ENCODE results near the gene CDCA5.

CDCA5 gene

DNA sequence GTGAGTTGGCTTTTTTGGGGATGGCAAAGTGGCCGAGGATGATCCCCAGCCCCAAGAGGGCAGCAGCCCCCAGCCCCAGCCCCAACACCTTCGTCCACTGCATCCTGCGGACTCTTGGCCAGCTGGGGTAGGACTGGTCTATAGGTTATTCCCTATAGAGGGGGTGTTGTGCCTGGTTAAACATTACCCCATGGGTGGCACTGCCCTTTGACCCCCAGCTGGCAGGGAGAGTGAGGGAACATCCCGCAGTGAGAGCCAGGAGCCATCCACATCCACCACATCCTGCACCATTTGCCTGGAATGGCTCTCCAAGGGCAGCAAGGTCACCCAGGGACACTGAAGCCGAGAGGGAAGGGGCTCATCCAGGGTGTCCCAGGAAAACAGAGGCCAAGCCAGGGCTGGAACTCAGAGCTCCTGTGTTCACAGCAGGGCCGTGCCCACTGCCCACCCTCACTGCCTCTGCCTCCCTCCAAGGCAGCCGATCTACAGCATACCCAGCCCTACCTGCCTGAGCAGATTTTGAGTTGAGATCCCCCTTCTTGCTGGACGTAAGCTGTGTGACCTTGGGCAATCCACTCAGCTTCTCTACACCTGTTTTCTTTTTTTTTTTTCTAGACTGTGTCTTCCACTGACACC, 25.3 kb downstream of the CDCA5 start, which contains the start of gene NAALADL1:
Gene NAALADL1, minus strand, starts transcription at position 135 of the 636 bp plus-strand sequence. Its CDS starts 32 bp downstream, at position 103.
- Histone ChIP-seq H3K9ac (ENCODE audit: low read depth, low read length, poor library complexity, severe bottlenecking) (no peak within 1 kb of the TSS), H3K9me3 (ENCODE audit: insufficient read depth, low read depth, low read length) (no peaks in the 10 kb centered on the region), H3K27me3 (ENCODE audit: insufficient read depth, low read length, poor library complexity, severe bottlenecking) (no peaks in the 10 kb centered on the region), H4K20me1 (ENCODE audit: insufficient read depth, low read length, poor library complexity, severe bottlenecking) (no peaks in the 10 kb centered on the region), H3K4me2 (ENCODE audit: low read depth, low read length, poor library complexity, severe bottlenecking) (no peak within 1 kb of the TSS), H3K79me2 (ENCODE audit: insufficient read depth, low read length) (no peaks in the 10 kb centered on the region), H3F3A (ENCODE audit: low read depth) (no peaks in the 10 kb centered on the region), H2AFZ (ENCODE audit: low read length) (no peak within 1 kb of the TSS), H3K36me3 (ENCODE audit: insufficient read depth, low read length) (no peaks in the 10 kb centered on the region), H3K4me1 (ENCODE audit: insufficient read depth, low read length, poor library complexity, severe bottlenecking) (peaks cover 5% of the 10 kb centered on the region), H3K4me3 (ENCODE audit: low read length, poor library complexity, severe bottlenecking) (no peak within 1 kb of the TSS), H3K9me2 (replicated peaks; ENCODE audit: low read depth, low read length) (no peaks in the 10 kb centered on the region)
- TF ChIP-seq EZH2phosphoT487 (IDR thresholded peaks at IDR 0.05; ENCODE audit: borderline replicate concordance), result no peak
- TF ChIP-seq, protein P1, sequence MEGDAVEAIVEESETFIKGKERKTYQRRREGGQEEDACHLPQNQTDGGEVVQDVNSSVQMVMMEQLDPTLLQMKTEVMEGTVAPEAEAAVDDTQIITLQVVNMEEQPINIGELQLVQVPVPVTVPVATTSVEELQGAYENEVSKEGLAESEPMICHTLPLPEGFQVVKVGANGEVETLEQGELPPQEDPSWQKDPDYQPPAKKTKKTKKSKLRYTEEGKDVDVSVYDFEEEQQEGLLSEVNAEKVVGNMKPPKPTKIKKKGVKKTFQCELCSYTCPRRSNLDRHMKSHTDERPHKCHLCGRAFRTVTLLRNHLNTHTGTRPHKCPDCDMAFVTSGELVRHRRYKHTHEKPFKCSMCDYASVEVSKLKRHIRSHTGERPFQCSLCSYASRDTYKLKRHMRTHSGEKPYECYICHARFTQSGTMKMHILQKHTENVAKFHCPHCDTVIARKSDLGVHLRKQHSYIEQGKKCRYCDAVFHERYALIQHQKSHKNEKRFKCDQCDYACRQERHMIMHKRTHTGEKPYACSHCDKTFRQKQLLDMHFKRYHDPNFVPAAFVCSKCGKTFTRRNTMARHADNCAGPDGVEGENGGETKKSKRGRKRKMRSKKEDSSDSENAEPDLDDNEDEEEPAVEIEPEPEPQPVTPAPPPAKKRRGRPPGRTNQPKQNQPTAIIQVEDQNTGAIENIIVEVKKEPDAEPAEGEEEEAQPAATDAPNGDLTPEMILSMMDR (conservative IDR thresholded peaks at IDR 0.05; ENCODE audit: low read length), result no peak

DNA sequence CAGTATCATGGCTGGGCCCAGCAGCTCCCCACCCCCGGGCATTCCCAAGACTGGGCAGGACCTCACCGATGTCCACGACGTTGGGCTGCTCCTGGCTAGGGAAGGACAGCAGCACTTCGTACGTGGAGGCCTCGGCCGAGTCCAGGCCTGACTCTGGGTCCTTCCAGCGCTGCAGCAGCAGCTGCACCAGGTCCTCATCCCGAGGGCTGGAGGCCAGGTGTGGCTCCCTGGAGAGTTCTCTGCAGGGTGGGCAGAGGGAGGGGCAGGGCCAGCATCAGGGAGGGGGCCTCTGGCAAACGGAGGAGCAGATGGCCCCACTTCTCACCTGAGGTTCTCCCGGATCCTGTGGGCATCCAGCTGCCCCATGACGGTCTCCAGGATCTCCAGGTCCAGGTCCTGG, 25.8 kb downstream of the CDCA5 start:
- H3F3A ChIP-seq (ENCODE audit: low read depth), result no peaks in the 10 kb centered on the region
- H3K27me3 ChIP-seq (ENCODE audit: insufficient read depth, low read length, poor library complexity, severe bottlenecking), result no peaks in the 10 kb centered on the region
- no peaks in the 10 kb centered on the region for H3K36me3 ChIP-seq (ENCODE audit: insufficient read depth, low read length)
- no peak overlapping the region for H3K4me2 ChIP-seq (ENCODE audit: low read depth, low read length, poor library complexity, severe bottlenecking)
- H3K9ac ChIP-seq (ENCODE audit: low read depth, low read length, poor library complexity, severe bottlenecking), result no peak overlapping the region
- H3K9me2 ChIP-seq (replicated peaks; ENCODE audit: low read depth, low read length), result no peaks in the 10 kb centered on the region
- H3K9me3 ChIP-seq (ENCODE audit: insufficient read depth, low read depth, low read length), result no peaks in the 10 kb centered on the region
- no peaks in the 10 kb centered on the region for H4K20me1 ChIP-seq (ENCODE audit: insufficient read depth, low read length, poor library complexity, severe bottlenecking)
- no peaks in the 10 kb centered on the region for H3K79me2 ChIP-seq (ENCODE audit: insufficient read depth, low read length)
- H2AFZ ChIP-seq (ENCODE audit: low read length), result no peak overlapping the region
- H3K4me3 ChIP-seq (ENCODE audit: low read length, poor library complexity, severe bottlenecking), result no peak overlapping the region
- peaks cover 5% of the 10 kb centered on the region for H3K4me1 ChIP-seq (ENCODE audit: insufficient read depth, low read length, poor library complexity, severe bottlenecking)
- TF ChIP-seq, protein P1 (conservative IDR thresholded peaks at IDR 0.05; ENCODE audit: low read length), result no peak
- TF ChIP-seq EZH2phosphoT487 (IDR thresholded peaks at IDR 0.05; ENCODE audit: borderline replicate concordance), result no peak

DNA sequence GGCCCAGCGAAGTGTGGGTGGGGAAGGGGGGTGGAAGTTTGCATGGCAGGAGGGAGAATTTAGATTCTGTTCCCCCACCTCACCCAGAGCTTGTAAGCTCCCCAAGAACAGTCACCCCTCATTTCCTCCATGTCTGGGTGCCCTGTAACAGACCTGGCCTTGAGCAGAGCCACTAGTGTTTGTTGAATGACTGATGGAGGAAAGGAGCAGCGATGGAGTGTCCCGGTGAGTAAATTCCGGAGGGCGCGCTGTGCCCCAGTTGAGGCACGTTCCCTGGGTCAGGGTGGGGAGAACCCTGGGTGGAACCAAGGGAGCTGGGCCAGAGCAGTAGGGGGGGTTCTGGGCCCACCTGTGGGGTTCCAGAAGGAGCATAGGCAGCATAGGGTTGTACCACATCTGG, 26.3 kb downstream of the CDCA5 start:
- Histone ChIP-seq H2AFZ (ENCODE audit: low read length) (no peak overlapping the region), H3K4me2 (ENCODE audit: low read depth, low read length, poor library complexity, severe bottlenecking) (no peak overlapping the region), H3K27me3 (ENCODE audit: insufficient read depth, low read length, poor library complexity, severe bottlenecking) (no peaks in the 10 kb centered on the region), H3K9me3 (ENCODE audit: insufficient read depth, low read depth, low read length) (no peaks in the 10 kb centered on the region), H3K9ac (ENCODE audit: low read depth, low read length, poor library complexity, severe bottlenecking) (no peak overlapping the region), H3K4me1 (ENCODE audit: insufficient read depth, low read length, poor library complexity, severe bottlenecking) (peaks cover 5% of the 10 kb centered on the region), H3K4me3 (ENCODE audit: low read length, poor library complexity, severe bottlenecking) (no peak overlapping the region), H3K79me2 (ENCODE audit: insufficient read depth, low read length) (no peaks in the 10 kb centered on the region), H3K36me3 (ENCODE audit: insufficient read depth, low read length) (no peaks in the 10 kb centered on the region), H3K9me2 (replicated peaks; ENCODE audit: low read depth, low read length) (no peaks in the 10 kb centered on the region), H4K20me1 (ENCODE audit: insufficient read depth, low read length, poor library complexity, severe bottlenecking) (no peaks in the 10 kb centered on the region), H3F3A (ENCODE audit: low read depth) (no peaks in the 10 kb centered on the region)
- TF ChIP-seq, protein P1 (conservative IDR thresholded peaks at IDR 0.05; ENCODE audit: low read length), result no peak
- no peak for TF ChIP-seq EZH2phosphoT487 (IDR thresholded peaks at IDR 0.05; ENCODE audit: borderline replicate concordance)

Data from Loucy (cell line).